HG03025 (cell line): ENCODE measurements around the gene C13orf46.

Experiments
- ATAC-seq: cut with Tn5 transposase; IDR thresholded peaks from one replicate; pipeline ENCODE4 v1.9.1; 2021; ENCODE audit warnings: mild to moderate bottlenecking, moderate library complexity; ENCODE audit not compliant: unreplicated experiment, low FRiP score

Gene C13orf46

GRCh38 chr13:113927661-113928581, 46.0 kb downstream of the C13orf46 start:
- no peak for ATAC-seq

- no peak for ATAC-seq
These were observed 46.8 kb downstream of the C13orf46 start for GRCh38 chr13:113926951-113927660.

GRCh38 chr13:113926301-113926761, 47.5 kb downstream of the C13orf46 start:
- ATAC-seq, result no peak

- no peak for ATAC-seq
These were observed 49.5 kb downstream of the C13orf46 start for GRCh38 chr13:113924184-113924901.

GRCh38 chr13:113923376-113924063, 50.4 kb downstream of the C13orf46 start:
- no peak for ATAC-seq

GRCh38 chr13:113922412-113923118, 51.3 kb downstream of the C13orf46 start:
- ATAC-seq, result no peak

- no peak for ATAC-seq
These were observed 52.1 kb downstream of the C13orf46 start for GRCh38 chr13:113921763-113922162.

GRCh38 chr13:113920606-113921286, 53.1 kb downstream of the C13orf46 start:
- no peak for ATAC-seq

- no peak for ATAC-seq
These were observed 53.9 kb downstream of the C13orf46 start for GRCh38 chr13:113919761-113920559.

- no peak for ATAC-seq
These were observed 54.7 kb downstream of the C13orf46 start for GRCh38 chr13:113918981-113919701.

- ATAC-seq, result no peak
These were observed 55.3 kb downstream of the C13orf46 start for GRCh38 chr13:113918580-113918979.

- no peak for ATAC-seq
These were observed 56.1 kb downstream of the C13orf46 start for GRCh38 chr13:113917594-113918371.

- ATAC-seq, result no peak
These were observed 56.8 kb downstream of the C13orf46 start for GRCh38 chr13:113917096-113917495.

GRCh38 chr13:113916330-113916815, 57.5 kb downstream of the C13orf46 start:
- ATAC-seq, result no peak

GRCh38 chr13:113915786-113916329, 58.0 kb downstream of the C13orf46 start:
- no peak for ATAC-seq

GRCh38 chr13:113915012-113915763, 58.7 kb downstream of the C13orf46 start:
- ATAC-seq, result no peak
